B cell (primary cell): Measurements from ENCODE around the gene CHTF18. TPM values are rescaled to one million over a fixed set of nuclear protein-coding genes. Genes with fewer than 3 reads are reported as not detected.
A peak's percentile ranks its signal among the peaks of the same experiment; 100 is the strongest.

Source experiments
- ATAC-seq: fragments of 200-7000 bp; cut with Tn5 transposase; one replicate; pipeline ENCODE4 v1.10.0; 2021; ENCODE audit warnings: low read depth, mild to moderate bottlenecking, moderate number of reproducible peaks, moderate library complexity
- CTCF ChIA-PET: fragments of 350-600 bp; sonication (Branson Sonifier 250); formaldehyde crosslinking; loops from one replicate; lab custom pipeline; 2021; ENCODE audit warnings: antibody characterized with exemption, inconsistent platforms; lab: Charles Lee
- POLR2A ChIA-PET: fragments of 350-600 bp; sonication (Branson Sonifier 250); formaldehyde crosslinking; loops from one replicate; lab custom pipeline; 2021; ENCODE audit warnings: antibody characterized with exemption; lab: Charles Lee
- DNase-seq: peaks from one replicate; pipeline ENCODE4 v3.0.0; 2013
- H2AFZ ChIP-seq: 2 replicates; pipeline ENCODE4 v1.6.1; 2012; ENCODE audit warnings: mild to moderate bottlenecking, low read depth, low read length; ENCODE audit not compliant: insufficient read depth, poor library complexity, severe bottlenecking
- H3K27ac ChIP-seq, 2 donors: 1 replicate in 1 of 2; 2 replicates in 1 of 2; pipeline ENCODE4 v1.5.1; 2012 to 2013; ENCODE audit warnings: low read length in 2 of 2, mild to moderate bottlenecking in 2 of 2, moderate library complexity in 1 of 2
- H3K27me3 ChIP-seq, 4 experiments: fragments of 200-600 bp in 1 of 4; sonication (generic) in 1 of 4; replicated peaks in 1 of 4; 1 replicate in 2 of 4; 2 replicates in 2 of 4; pipeline versions ENCODE4 v1.6.1 to v1.7.0; 2013 to 2016; ENCODE audit warnings: low read length in 3 of 4, mild to moderate bottlenecking in 2 of 4, mixed read lengths in 1 of 4, moderate library complexity in 1 of 4; ENCODE audit not compliant: insufficient read depth in 4 of 4, control insufficient read depth in 3 of 4; ENCODE audit errors: control extremely low read depth in 1 of 4
- H3K36me3 ChIP-seq, 2 experiments: replicated peaks in 1 of 2; 1 replicate in 1 of 2; 2 replicates in 1 of 2; pipeline versions ENCODE4 v1.6.1 to v1.7.1; 2013; ENCODE audit warnings: low read length in 1 of 2; ENCODE audit not compliant: insufficient read depth in 2 of 2, control insufficient read depth in 1 of 2; ENCODE audit errors: control extremely low read depth in 1 of 2, extremely low read depth in 1 of 2
- H3K4me1 ChIP-seq, 2 donors: fragments of 200-600 bp in 1 of 2; sonication (generic) in 1 of 2; 1 replicate in 1 of 2; 2 replicates in 1 of 2; pipeline versions ENCODE4 v1.5.1 to v1.6.1; 2013 to 2017; ENCODE audit warnings: low read length in 2 of 2; ENCODE audit not compliant: control insufficient read depth in 2 of 2, insufficient read depth in 2 of 2
- H3K4me2 ChIP-seq: replicated peaks from 2 replicates; pipeline ENCODE3; 2012; ENCODE audit warnings: mild to moderate bottlenecking, low read depth, low read length; ENCODE audit not compliant: poor library complexity, severe bottlenecking
- H3K4me3 ChIP-seq, 5 experiments: fragments of 200-600 bp in 1 of 5; sonication (generic) in 1 of 5; 1 replicate in 3 of 5; 2 replicates in 2 of 5; pipeline versions ENCODE4 v1.5.1 to v1.7.0; 2011 to 2016; ENCODE audit warnings: low read length in 4 of 5, mild to moderate bottlenecking in 4 of 5, low read depth in 2 of 5, control low read depth in 1 of 5, moderate library complexity in 1 of 5; ENCODE audit not compliant: insufficient read depth in 1 of 5; ENCODE audit errors: control extremely low read depth in 1 of 5, extremely low read depth in 1 of 5
- H3K79me2 ChIP-seq: fragments of 200-600 bp; sonication (generic); one replicate; pipeline ENCODE4 v1.6.0; 2016; ENCODE audit warnings: low read length; ENCODE audit not compliant: control insufficient read depth, insufficient read depth
- H3K9ac ChIP-seq: fragments of 200-600 bp; sonication (generic); 2 replicates; pipeline ENCODE4 v1.6.1; 2017; ENCODE audit warnings: mild to moderate bottlenecking, low read length, moderate library complexity
- H3K9me3 ChIP-seq, 3 donors: one replicate each; pipeline versions ENCODE4 v1.6.1 to v1.7.1; 2013; ENCODE audit warnings: low read length in 2 of 3; ENCODE audit not compliant: control insufficient read depth in 2 of 3, insufficient read depth in 1 of 3; ENCODE audit errors: control extremely low read depth in 1 of 3
- H4K20me1 ChIP-seq: 2 replicates; pipeline ENCODE4 v1.6.0; 2012; ENCODE audit warnings: mild to moderate bottlenecking, low read length; ENCODE audit not compliant: insufficient read depth, control insufficient read depth, poor library complexity, severe bottlenecking
- H3K27ac Mint-ChIP-seq: one replicate; pipeline ENCODE4 v1.8.0; 2021; ENCODE audit warnings: mixed read lengths
- H3K27me3 Mint-ChIP-seq: one replicate; pipeline ENCODE4 v1.8.0; 2021; ENCODE audit warnings: mixed read lengths
- H3K4me1 Mint-ChIP-seq: one replicate; pipeline ENCODE4 v1.8.0; 2021; ENCODE audit warnings: mixed read lengths
- H3K4me3 Mint-ChIP-seq: one replicate; pipeline ENCODE4 v1.8.0; 2021; ENCODE audit warnings: mixed read lengths
- H3K9me3 Mint-ChIP-seq: one replicate; pipeline ENCODE4 v1.8.0; 2022; ENCODE audit warnings: mixed read lengths; ENCODE audit not compliant: insufficient read depth
- EZH2 ChIP-seq: IDR thresholded peaks from 2 replicates; pipeline ENCODE4 v1.6.1; 2012; ENCODE audit warnings: borderline replicate concordance, low read depth, mild to moderate bottlenecking, moderate library complexity, low read length; ENCODE audit not compliant: insufficient read depth, poor library complexity, severe bottlenecking
- whole genome bisulfite sequencing: methylation state at CpG from one replicate; pipeline ENCODE4 v1.1.5; 2013; ENCODE audit warnings: missing lambda C conversion rate; ENCODE audit not compliant: insufficient coverage; 5-methylcytosine and 5-hydroxymethylcytosine counted together
- intact Hi-C: fragments of 100-400 bp; cut with micrococcal nuclease; formaldehyde crosslinking; loops from one replicate; pipeline ENCODE4 v1.10.0; 2022
- polyA plus RNA-seq: library from polyadenylated mRNA; depleted of rRNA; stranded (reverse); fragments of >200 nt; gene quantifications from 2 replicates; pipeline ENCODE4 v1.2.3, GENCODE V29; 2012
- total RNA-seq, 2 donors: library from RNA; stranded (reverse); fragments of 120-200 nt in 1 of 2; gene quantifications; 1 replicate in 1 of 2; 2 replicates in 1 of 2; pipeline versions ENCODE4 v1.2.3 to v1.2.4, GENCODE V29; 2013 to 2022
- TF ChIP-seq, protein P1 (sequence below): fragments of 200-600 bp; IDR thresholded peaks from one replicate; pipeline ENCODE4 v1.8.0; 2022; ENCODE audit warnings: antibody characterized with exemption, mild to moderate bottlenecking

Gene CHTF18
- total and polyA plus RNA-seq, 2 donors (not counting 1 experiment from before 2014, with no cell fraction given), result 72.3 to 76.1 TPM

DNA sequence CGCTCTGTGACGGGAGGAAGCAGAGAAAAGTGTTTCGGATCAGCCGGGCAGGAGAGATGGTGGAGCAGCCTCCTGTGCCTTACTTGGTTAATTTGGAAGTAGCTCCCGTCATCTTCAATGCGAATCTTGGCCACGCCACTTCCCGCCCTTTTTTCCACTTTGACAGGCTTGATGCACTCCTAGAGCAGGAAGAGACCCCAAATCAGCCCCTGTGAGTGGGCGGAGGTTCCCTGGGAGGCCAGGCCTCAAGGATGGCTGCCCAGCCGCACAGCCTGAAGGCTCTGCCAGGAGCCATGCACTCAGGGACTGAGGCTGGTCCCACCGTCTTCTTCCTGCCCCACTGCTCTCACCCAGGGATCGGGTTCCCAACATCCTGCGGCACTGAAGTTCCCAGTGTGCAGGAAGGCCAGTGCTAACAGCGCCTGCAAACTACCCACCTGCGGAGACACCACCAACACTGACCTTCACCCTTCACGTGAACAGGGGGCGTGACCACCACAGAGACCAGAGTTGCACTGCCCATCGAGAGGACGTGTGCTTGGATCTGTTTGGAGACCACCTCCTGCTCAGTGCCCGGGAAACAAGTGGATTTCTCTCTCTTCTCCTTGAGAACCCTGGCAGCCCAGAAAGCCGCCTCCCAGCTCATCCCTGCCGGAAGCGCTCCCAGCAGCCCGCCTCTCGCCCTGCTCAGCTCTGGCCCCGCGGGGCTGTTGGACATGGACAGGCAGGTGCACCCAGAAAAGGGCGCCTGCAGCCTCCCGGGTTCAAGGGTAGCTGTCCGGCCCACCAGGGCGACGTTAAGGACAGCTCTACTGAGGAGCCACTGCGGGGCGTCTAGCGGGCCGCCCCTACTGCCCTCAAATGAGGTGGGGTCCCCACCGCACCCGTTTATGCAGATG is 48.6 kb upstream of the CHTF18 start:
- WGBS, result 55% methylated on average over 38 of the region's 38 CpGs
- TF ChIP-seq, protein P1, sequence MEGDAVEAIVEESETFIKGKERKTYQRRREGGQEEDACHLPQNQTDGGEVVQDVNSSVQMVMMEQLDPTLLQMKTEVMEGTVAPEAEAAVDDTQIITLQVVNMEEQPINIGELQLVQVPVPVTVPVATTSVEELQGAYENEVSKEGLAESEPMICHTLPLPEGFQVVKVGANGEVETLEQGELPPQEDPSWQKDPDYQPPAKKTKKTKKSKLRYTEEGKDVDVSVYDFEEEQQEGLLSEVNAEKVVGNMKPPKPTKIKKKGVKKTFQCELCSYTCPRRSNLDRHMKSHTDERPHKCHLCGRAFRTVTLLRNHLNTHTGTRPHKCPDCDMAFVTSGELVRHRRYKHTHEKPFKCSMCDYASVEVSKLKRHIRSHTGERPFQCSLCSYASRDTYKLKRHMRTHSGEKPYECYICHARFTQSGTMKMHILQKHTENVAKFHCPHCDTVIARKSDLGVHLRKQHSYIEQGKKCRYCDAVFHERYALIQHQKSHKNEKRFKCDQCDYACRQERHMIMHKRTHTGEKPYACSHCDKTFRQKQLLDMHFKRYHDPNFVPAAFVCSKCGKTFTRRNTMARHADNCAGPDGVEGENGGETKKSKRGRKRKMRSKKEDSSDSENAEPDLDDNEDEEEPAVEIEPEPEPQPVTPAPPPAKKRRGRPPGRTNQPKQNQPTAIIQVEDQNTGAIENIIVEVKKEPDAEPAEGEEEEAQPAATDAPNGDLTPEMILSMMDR, result no peak
- no peak for TF ChIP-seq EZH2
- Histone ChIP-seq H4K20me1 (peaks cover 9% of the 10 kb centered on the region), H3K79me2 (peaks cover 16% of the 10 kb centered on the region), H3K4me3 (peak overlapping the region; percentile 18 to 94 (median 81)), H3K4me1 (peaks cover 20 to 36% of the 10 kb centered on the region in 2 donors), H3K4me2 (peak overlapping the region; percentile 99), H3K36me3 (peaks cover 0 to 22% of the 10 kb centered on the region in 2 experiments), H3K9ac (peak overlapping the region; percentile 97), H3K27ac (peak overlapping the region; percentile 86 to 94), H2AFZ (peak overlapping the region; percentile 90), H3K9me3 (no peaks in the 10 kb centered on the region), H3K27me3 (no peaks in the 10 kb centered on the region)
- ChIA-PET CTCF (interaction anchor here (1.0 to 5.9 kb wide), 7 partner anchors 8 to 46 kb away, joined by 3 to 31 read pairs (median 6); partner anchors contain the start of genes ANTKMT and METRN), POLR2A (interaction anchor here (0.6 to 2.0 kb wide), 3 partner anchors 12 to 24 kb away, joined by 4 to 11 read pairs (median 9); no protein-coding TSS in a partner anchor)
- DNase-seq (peak; percentile 24), ATAC-seq (no peak)
- Mint-ChIP-seq H3K4me3 (peak overlapping the region; percentile 82), H3K27ac (peak overlapping the region; percentile 59), H3K9me3 (no peaks in the 10 kb centered on the region), H3K27me3 (no peaks in the 10 kb centered on the region), H3K4me1 (peaks cover 18% of the 10 kb centered on the region)
- intact Hi-C loops, result loop anchor here (2.0 kb wide), 1 partner anchor 55 kb away; the partner anchor contains the start of gene JMJD8
